ENCODE data around the gene CLEC16A.
A peak's percentile ranks its signal among the peaks of the same experiment; 100 is the strongest.

CLEC16A gene

GRCh38 chr16:10969615-10970014, 25.3 kb downstream of the CLEC16A start:
- no peak for DNase-seq

GRCh38 chr16:10970065-10970464, 25.7 kb downstream of the CLEC16A start:
- DNase-seq, result no peak

- peak; percentile 29 to 78 (median 55) for DNase-seq
Measured at GRCh38 chr16:10971560-10971961, 27.2 kb downstream of the CLEC16A start.

- no peak for DNase-seq
Measured at GRCh38 chr16:10972108-10972818, 27.9 kb downstream of the CLEC16A start.

- DNase-seq, result no peak
Measured at GRCh38 chr16:10972819-10973464, 28.6 kb downstream of the CLEC16A start.

- peak in 1 of 3 experiments; percentile 46 for DNase-seq
Measured at GRCh38 chr16:10976634-10977033, 32.3 kb downstream of the CLEC16A start.

- DNase-seq, result no peak
Measured at GRCh38 chr16:10978124-10978523, 33.8 kb downstream of the CLEC16A start.

GRCh38 chr16:10978871-10979446, 34.6 kb downstream of the CLEC16A start:
- no peak for DNase-seq

- DNase-seq, result no peak
Measured at GRCh38 chr16:10979717-10980601, 35.6 kb downstream of the CLEC16A start.

- no peak for DNase-seq
Measured at GRCh38 chr16:10980813-10981212, 36.4 kb downstream of the CLEC16A start.

GRCh38 chr16:10981697-10982216, 37.4 kb downstream of the CLEC16A start:
- peak in 1 of 3 experiments; percentile 2 for DNase-seq

- no peak for DNase-seq
Measured at GRCh38 chr16:10982465-10983150, 38.2 kb downstream of the CLEC16A start.

GRCh38 chr16:10983159-10983558, 38.8 kb downstream of the CLEC16A start:
- peak in 2 of 3 experiments; percentile 6 to 35 for DNase-seq

- DNase-seq, result peak in 1 of 3 experiments; percentile 30
Measured at GRCh38 chr16:10984509-10984908, 40.1 kb downstream of the CLEC16A start.

- DNase-seq, result no peak
Measured at GRCh38 chr16:10987361-10988163, 43.2 kb downstream of the CLEC16A start.

- DNase-seq, result no peak
Measured at GRCh38 chr16:10988164-10988803, 43.9 kb downstream of the CLEC16A start.

GRCh38 chr16:10988879-10989278, 44.5 kb downstream of the CLEC16A start:
- no peak for DNase-seq

GRCh38 chr16:10989559-10989958, 45.2 kb downstream of the CLEC16A start:
- DNase-seq, result no peak

GRCh38 chr16:10990378-10990777, 46.0 kb downstream of the CLEC16A start:
- peak in 1 of 3 experiments; percentile 3 for DNase-seq

- DNase-seq, result no peak
Measured at GRCh38 chr16:10992112-10992511, 47.7 kb downstream of the CLEC16A start.

- no peak for DNase-seq
Measured at GRCh38 chr16:10992797-10993196, 48.4 kb downstream of the CLEC16A start.
